Natural killer cell (primary cell): ENCODE data around the gene BCAP29. TPM values are rescaled to one million over a fixed set of nuclear protein-coding genes. Genes with fewer than 3 reads are reported as not detected.
"Not testable (repeated sequence)": the region's sequence is repeated elsewhere in the genome, so short reads cannot be mapped to it uniquely, and the experiment has no call there.

Source experiments
- ATAC-seq, 3 donors: fragments of 150-1000 bp in 2 of 3; fragments of 200-7000 bp in 1 of 3; cut with Tn5 transposase; 1 replicate in 1 of 3; 2 replicates in 2 of 3; pipeline ENCODE4 v1.10.0; 2021; ENCODE audit warnings: mild to moderate bottlenecking in 2 of 3, moderate library complexity in 2 of 3
- DNase-seq, 2 donors: peaks; one replicate each; pipeline versions ENCODE4 v3.0.0 to v3.0.0-alpha.2; 2013 to 2021; ENCODE audit warnings: mixed read lengths in 1 of 2
- H3K27ac ChIP-seq: one replicate; pipeline ENCODE4 v1.5.1; 2013; ENCODE audit warnings: mild to moderate bottlenecking, low read length
- H3K27me3 ChIP-seq: one replicate; pipeline ENCODE4 v1.6.1; 2013; ENCODE audit warnings: low read length; ENCODE audit not compliant: control insufficient read depth, insufficient read depth
- H3K36me3 ChIP-seq: one replicate; pipeline ENCODE4 v1.6.1; 2013; ENCODE audit warnings: low read length; ENCODE audit not compliant: control insufficient read depth, insufficient read depth
- H3K4me1 ChIP-seq: one replicate; pipeline ENCODE4 v1.6.1; 2013; ENCODE audit warnings: low read length; ENCODE audit not compliant: control insufficient read depth, insufficient read depth
- H3K4me3 ChIP-seq: one replicate; pipeline ENCODE4 v1.5.1; 2013; ENCODE audit warnings: low read length
- H3K9me3 ChIP-seq: one replicate; pipeline ENCODE4 v1.6.1; 2013; ENCODE audit warnings: low read length; ENCODE audit not compliant: control insufficient read depth, insufficient read depth
- H3K27ac Mint-ChIP-seq, 2 donors: one replicate each; pipeline ENCODE4 v1.8.0; 2022; ENCODE audit warnings: mild to moderate bottlenecking in 2 of 2, mixed read lengths in 2 of 2, moderate library complexity in 1 of 2
- H3K27me3 Mint-ChIP-seq, 2 donors: one replicate each; pipeline ENCODE4 v1.8.0; 2022; ENCODE audit warnings: low read depth in 2 of 2, mixed read lengths in 2 of 2
- H3K36me3 Mint-ChIP-seq: one replicate; pipeline ENCODE4 v1.8.0; 2022; ENCODE audit warnings: mixed read lengths
- H3K4me1 Mint-ChIP-seq, 2 donors: one replicate each; pipeline ENCODE4 v1.8.0; 2022; ENCODE audit warnings: mixed read lengths in 2 of 2
- H3K4me3 Mint-ChIP-seq: one replicate; pipeline ENCODE4 v1.8.0; 2022; ENCODE audit warnings: mild to moderate bottlenecking, moderate library complexity, mixed read lengths
- H3K9me3 Mint-ChIP-seq, 2 donors: one replicate each; pipeline ENCODE4 v1.8.0; 2022; ENCODE audit warnings: mixed read lengths in 2 of 2
- CTCF ChIP-seq: fragments of 200-600 bp; IDR thresholded peaks from one replicate; pipeline ENCODE4 v1.8.0; 2022; ENCODE audit warnings: antibody characterized with exemption
- WGBS: methylation state at CpG from one replicate; pipeline ENCODE4 v1.1.7; 2013; ENCODE audit warnings: missing lambda C conversion rate; ENCODE audit not compliant: insufficient coverage; 5-methylcytosine and 5-hydroxymethylcytosine counted together
- intact Hi-C: fragments of 100-400 bp; cut with micrococcal nuclease; formaldehyde crosslinking; loops from one replicate; pipeline ENCODE4 v1.14.2; 2022
- total RNA-seq, 4 donors: library from RNA; stranded (reverse); fragments of 120-200 nt in 1 of 4; gene quantifications; one replicate each; pipeline versions ENCODE4 v1.2.3 to v1.2.4, GENCODE V29; 2013 to 2022

Gene BCAP29
- total RNA-seq = 10 to 100 TPM; 22.1 to 33.3 (median 27.1) TPM
- total RNA-seq (2013) = 42.3 TPM

- under 1% methylated on average over 89 of the region's 89 CpGs for WGBS
These were observed at the start of gene BCAP29 for GRCh38 chr7:107579885-107580715. Gene BCAP29, plus strand, starts transcription at chr7:107580246. Its CDS starts 527 bp downstream, at chr7:107580773.

GRCh38 chr7:107530751-107531150 is 49.3 kb upstream of the BCAP29 start:
- H3K4me3 ChIP-seq = no peak overlapping the region
- H3K36me3 ChIP-seq = peaks cover 8% of the 10 kb centered on the region
- TF ChIP-seq CTCF = no peak
- H3K27me3 ChIP-seq = no peaks in the 10 kb centered on the region
- Mint-ChIP-seq H3K27ac (no peak overlapping the region), H3K36me3 (peaks cover 22% of the 10 kb centered on the region), H3K4me1 (peaks cover 31 to 32% of the 10 kb centered on the region in 2 donors), H3K27me3 (no peaks in the 10 kb centered on the region), H3K4me3 (no peak overlapping the region), H3K9me3 (peaks cover 0 to 4% of the 10 kb centered on the region in 2 donors)
- no peak for ATAC-seq
- H3K9me3 ChIP-seq = no peaks in the 10 kb centered on the region
- no peak overlapping the region for H3K27ac ChIP-seq
- intact Hi-C loops = no loop called here
- H3K4me1 ChIP-seq = no peaks in the 10 kb centered on the region
- no peak for DNase-seq

More at GRCh38 chr7:107579885-107580715, at the start of gene BCAP29:
- H3K4me1 Mint-ChIP-seq = peaks cover 15 to 20% of the 10 kb centered on the region in 2 donors
- intact Hi-C loops = loop anchor here (10.0 kb wide), 1 partner anchor 315 kb away; the partner anchor contains the start of gene DLD
- peaks cover 4% of the 10 kb centered on the region for H3K4me1 ChIP-seq
- H3K27me3 Mint-ChIP-seq = no peaks in the 10 kb centered on the region
- peak; percentile 65 to 85 for DNase-seq
- H3K9me3 ChIP-seq = no peaks in the 10 kb centered on the region
- H3K36me3 ChIP-seq = no peaks in the 10 kb centered on the region
- H3K27me3 ChIP-seq = no peaks in the 10 kb centered on the region
- no peaks in the 10 kb centered on the region for H3K9me3 Mint-ChIP-seq
- no peaks in the 10 kb centered on the region for H3K36me3 Mint-ChIP-seq
- peak; percentile 93 to 96 (median 96) for ATAC-seq
- H3K4me3 Mint-ChIP-seq = peak within 1 kb of the TSS; percentile 92
- peak within 1 kb of the TSS; percentile 96 for H3K4me3 ChIP-seq
- peak within 1 kb of the TSS; percentile 66 to 89 for H3K27ac Mint-ChIP-seq
- TF ChIP-seq CTCF = no peak
- H3K27ac ChIP-seq = peak within 1 kb of the TSS; percentile 77

GRCh38 chr7:107534139-107534538 is 45.9 kb upstream of the BCAP29 start:
- intact Hi-C loops = no loop called here
- Histone ChIP-seq H3K4me3 (no peak overlapping the region), H3K27ac (no peak overlapping the region), H3K27me3 (no peaks in the 10 kb centered on the region), H3K4me1 (no peaks in the 10 kb centered on the region), H3K9me3 (no peaks in the 10 kb centered on the region), H3K36me3 (peaks cover 2% of the 10 kb centered on the region)
- DNase-seq (no peak), ATAC-seq (no peak)
- Mint-ChIP-seq H3K27me3 (no peaks in the 10 kb centered on the region), H3K27ac (no peak overlapping the region), H3K4me3 (no peak overlapping the region), H3K9me3 (peaks cover 0 to 4% of the 10 kb centered on the region in 2 donors), H3K36me3 (peaks cover 13% of the 10 kb centered on the region), H3K4me1 (peaks cover 26 to 33% of the 10 kb centered on the region in 2 donors)
- TF ChIP-seq CTCF = no peak

- H3K27ac ChIP-seq, H3K4me3 ChIP-seq, H3K4me1 ChIP-seq, H3K4me3 Mint-ChIP-seq, H3K27me3 ChIP-seq, H3K9me3 Mint-ChIP-seq, DNase-seq, intact Hi-C loops, H3K36me3 ChIP-seq, H3K27ac Mint-ChIP-seq, H3K9me3 ChIP-seq, H3K27me3 Mint-ChIP-seq, ATAC-seq: not testable (repeated sequence)
- WGBS = 99% methylated on average over 4 of the region's 4 CpGs
- peaks cover 13% of the 10 kb centered on the region for H3K36me3 Mint-ChIP-seq
- H3K4me1 Mint-ChIP-seq = peaks cover 26 to 31% of the 10 kb centered on the region in 2 donors
These were observed 42.8 kb upstream of the BCAP29 start for GRCh38 chr7:107537228-107537627.
